Body of pancreas (tissue), 4 donors: Measurements from ENCODE around the gene ATP2C1. TPM values are rescaled to one million over a fixed set of nuclear protein-coding genes. Genes with fewer than 3 reads are reported as not detected.

Experiments used
- ATAC-seq: fragments of 150-250 bp; one replicate; pipeline ENCODE4 v1.9.1; 2016
- DNase-seq, 4 donors: peaks; one replicate each; pipeline ENCODE4 v3.0.0-alpha.2; 2019
- H3K27ac ChIP-seq, 4 donors: fragments of 200-600 bp; sonication (generic); 1 replicate in 3 of 4; 2 replicates in 1 of 4; pipeline versions ENCODE4 v1.5.1 to v1.6.1; 2016 to 2019; ENCODE audit warnings: mild to moderate bottlenecking in 1 of 4, mixed read lengths in 1 of 4, moderate library complexity in 1 of 4
- H3K27me3 ChIP-seq, 2 donors: fragments of 200-600 bp; sonication (generic); one replicate each; pipeline ENCODE4 v1.6.0; 2016; ENCODE audit warnings: mild to moderate bottlenecking in 1 of 2
- H3K36me3 ChIP-seq, 2 donors: fragments of 200-600 bp; sonication (generic); replicated peaks in 1 of 2; 2 replicates each; pipeline ENCODE4 v1.5.1; 2016; ENCODE audit warnings: low read depth in 2 of 2; ENCODE audit not compliant: insufficient read depth in 1 of 2
- H3K4me1 ChIP-seq: fragments of 200-600 bp; sonication (generic); one replicate; pipeline ENCODE4 v1.6.0; 2016
- H3K4me3 ChIP-seq, 2 donors: fragments of 200-600 bp; sonication (generic); 1 replicate in 1 of 2; 2 replicates in 1 of 2; pipeline ENCODE4 v1.5.1; 2016 to 2019
- H3K9me3 ChIP-seq, 3 donors: fragments of 200-600 bp; sonication (generic); 1 replicate in 2 of 3; 2 replicates in 1 of 3; pipeline ENCODE4 v1.5.1; 2016
- POLR2A ChIP-seq, 3 donors: fragments of 450-650 bp; IDR thresholded peaks; one replicate each; pipeline ENCODE4 v1.6.1; 2016; ENCODE audit warnings: antibody characterized with exemption in 3 of 3, mild to moderate bottlenecking in 2 of 3
- WGBS, 2 donors: methylation state at CpG; one replicate each; pipeline ENCODE4 v1.1.5; 2017; 5-methylcytosine and 5-hydroxymethylcytosine counted together
- intact Hi-C: fragments of 100-400 bp; cut with DNase I; formaldehyde crosslinking; loops from one replicate; pipeline ENCODE4 v1.15.1; 2023
- total RNA-seq, 2 donors: library from RNA; depleted of rRNA; stranded (reverse); fragments of >200 nt; gene quantifications; one replicate each; pipeline ENCODE4 v1.1.0, GENCODE V29; 2016
- TF ChIP-seq, protein P1 (sequence below), 7 experiments: fragments of 450-650 bp in 4 of 7; fragments of 200-600 bp in 3 of 7; sonication (generic) in 3 of 7; IDR thresholded peaks; one replicate each; pipeline ENCODE4 v1.5.1; 2016 to 2019; ENCODE audit warnings: antibody characterized with exemption in 7 of 7

ATP2C1 gene
- total RNA-seq, 2 donors from 2014 or later = 36.3 to 47.5 TPM

DNA sequence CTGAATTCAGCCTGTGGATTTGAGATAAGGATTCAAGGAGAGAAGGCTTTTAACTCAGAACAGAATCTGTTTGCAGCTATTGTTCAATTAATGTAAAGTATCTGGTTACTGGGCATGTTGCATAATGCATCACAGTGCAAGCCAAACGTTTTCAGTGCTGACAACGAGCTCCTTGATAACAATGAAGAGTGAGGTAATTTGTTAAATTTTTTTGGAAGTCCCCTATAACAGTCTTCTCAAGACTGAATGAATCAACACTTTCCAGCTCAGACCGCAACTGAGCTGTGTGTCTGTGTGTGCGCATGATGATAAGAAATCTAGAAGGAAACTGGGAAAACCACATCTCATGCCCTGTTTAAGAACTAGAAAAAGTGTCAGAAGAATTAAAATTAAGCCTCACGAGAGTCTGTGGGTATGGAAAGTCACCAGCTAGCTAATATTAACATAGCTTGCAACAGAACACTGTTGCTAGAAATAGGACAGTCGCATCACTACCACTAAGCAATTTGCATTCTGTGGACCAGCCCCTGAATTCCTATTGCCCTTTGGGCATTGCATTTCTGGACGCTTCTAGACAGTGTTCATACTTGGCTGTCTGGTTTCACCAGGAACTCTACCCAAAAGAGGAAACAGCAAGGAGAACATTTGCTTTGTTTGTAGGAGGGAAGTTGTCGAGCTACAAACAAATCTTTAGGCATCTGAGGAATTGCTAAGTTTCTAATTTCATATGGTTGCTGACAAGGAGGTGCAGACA, 43.7 kb upstream of the ATP2C1 start:
- H3K27ac ChIP-seq = peak overlapping the region in 3 of 4 donors; percentile 48 to 67 (median 50)
- H3K36me3 ChIP-seq = no peaks in the 10 kb centered on the region
- intact Hi-C loops = no loop called here
- DNase-seq (peak in 3 of 4 donors; percentile 21 to 50 (median 38)), ATAC-seq (peak; percentile 78)
- 14 to 18% methylated on average over 8 of the region's 8 CpGs for WGBS, 2 donors
- TF ChIP-seq, protein P1, sequence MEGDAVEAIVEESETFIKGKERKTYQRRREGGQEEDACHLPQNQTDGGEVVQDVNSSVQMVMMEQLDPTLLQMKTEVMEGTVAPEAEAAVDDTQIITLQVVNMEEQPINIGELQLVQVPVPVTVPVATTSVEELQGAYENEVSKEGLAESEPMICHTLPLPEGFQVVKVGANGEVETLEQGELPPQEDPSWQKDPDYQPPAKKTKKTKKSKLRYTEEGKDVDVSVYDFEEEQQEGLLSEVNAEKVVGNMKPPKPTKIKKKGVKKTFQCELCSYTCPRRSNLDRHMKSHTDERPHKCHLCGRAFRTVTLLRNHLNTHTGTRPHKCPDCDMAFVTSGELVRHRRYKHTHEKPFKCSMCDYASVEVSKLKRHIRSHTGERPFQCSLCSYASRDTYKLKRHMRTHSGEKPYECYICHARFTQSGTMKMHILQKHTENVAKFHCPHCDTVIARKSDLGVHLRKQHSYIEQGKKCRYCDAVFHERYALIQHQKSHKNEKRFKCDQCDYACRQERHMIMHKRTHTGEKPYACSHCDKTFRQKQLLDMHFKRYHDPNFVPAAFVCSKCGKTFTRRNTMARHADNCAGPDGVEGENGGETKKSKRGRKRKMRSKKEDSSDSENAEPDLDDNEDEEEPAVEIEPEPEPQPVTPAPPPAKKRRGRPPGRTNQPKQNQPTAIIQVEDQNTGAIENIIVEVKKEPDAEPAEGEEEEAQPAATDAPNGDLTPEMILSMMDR (IDR thresholded peaks at IDR 0.05) = no peak
- peak in 1 of 3 donors; percentile 30 for TF ChIP-seq POLR2A (IDR thresholded peaks at IDR 0.05)
- H3K4me3 ChIP-seq = no peak overlapping the region
- H3K9me3 ChIP-seq = no peaks in the 10 kb centered on the region
- H3K27me3 ChIP-seq = no peaks in the 10 kb centered on the region
- H3K4me1 ChIP-seq = peaks cover 20% of the 10 kb centered on the region

DNA sequence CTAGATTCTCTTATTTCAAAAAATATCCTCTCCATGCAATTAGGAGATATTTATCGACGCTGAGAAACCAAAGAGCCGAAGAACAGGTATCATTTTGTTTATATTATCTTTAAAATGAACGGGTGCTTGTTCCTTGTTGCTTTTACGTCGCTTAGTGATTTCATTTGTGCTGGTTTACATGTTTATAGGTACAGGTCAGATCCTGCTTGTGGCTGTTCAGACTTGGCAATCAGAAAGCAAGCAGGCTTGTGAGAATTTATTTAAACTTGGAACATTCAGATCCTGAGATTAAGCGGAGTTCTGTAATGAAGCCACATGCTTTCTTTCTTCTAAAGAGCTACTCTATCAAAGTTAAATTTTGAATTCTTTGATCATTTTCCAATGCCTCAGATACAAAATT, 43.0 kb upstream of the ATP2C1 start:
- H3K4me3 ChIP-seq = no peak overlapping the region

DNA sequence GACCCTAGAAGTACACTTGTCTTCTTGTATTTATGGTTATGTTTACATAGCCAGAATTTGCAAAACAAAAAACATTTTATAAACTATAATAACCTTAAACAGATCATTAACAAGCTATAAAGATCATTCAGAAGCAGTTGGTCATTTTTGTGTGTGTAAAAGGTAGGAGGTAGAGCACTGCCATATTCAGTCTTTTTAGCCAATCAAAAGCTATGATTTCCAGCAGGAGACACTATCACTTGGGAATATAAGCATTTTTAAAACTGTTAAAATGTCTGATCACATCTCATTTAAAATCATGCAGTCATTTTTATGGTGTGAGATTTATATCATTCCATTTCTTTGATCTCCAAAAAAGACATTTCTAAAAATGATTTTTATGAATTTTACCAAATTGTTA, 42.6 kb upstream of the ATP2C1 start:
- no peaks in the 10 kb centered on the region for H3K27me3 ChIP-seq
- peak overlapping the region in 1 of 4 donors; percentile 67 for H3K27ac ChIP-seq
- no peak for DNase-seq
- ATAC-seq = no peak
- no peak overlapping the region for H3K4me3 ChIP-seq
- intact Hi-C loops = no loop called here
- H3K9me3 ChIP-seq = no peaks in the 10 kb centered on the region
- H3K36me3 ChIP-seq = no peaks in the 10 kb centered on the region
- peaks cover 20% of the 10 kb centered on the region for H3K4me1 ChIP-seq
- TF ChIP-seq POLR2A (IDR thresholded peaks at IDR 0.05) = no peak

More for the DNA sequence above, 43.0 kb upstream of the ATP2C1 start:
- Histone ChIP-seq H3K36me3 (no peaks in the 10 kb centered on the region), H3K27ac (peak overlapping the region in 3 of 4 donors; percentile 48 to 67 (median 50)), H3K4me1 (peaks cover 20% of the 10 kb centered on the region), H3K27me3 (no peaks in the 10 kb centered on the region), H3K9me3 (no peaks in the 10 kb centered on the region)
- 33 to 51% methylated on average over 7 of the region's 7 CpGs for WGBS, 2 donors
- TF ChIP-seq, protein P1 (IDR thresholded peaks at IDR 0.05) = no peak
- peak in 1 of 3 donors; percentile 1 for TF ChIP-seq POLR2A (IDR thresholded peaks at IDR 0.05)
- DNase-seq (no peak), ATAC-seq (no peak)
- intact Hi-C loops = no loop called here

DNA sequence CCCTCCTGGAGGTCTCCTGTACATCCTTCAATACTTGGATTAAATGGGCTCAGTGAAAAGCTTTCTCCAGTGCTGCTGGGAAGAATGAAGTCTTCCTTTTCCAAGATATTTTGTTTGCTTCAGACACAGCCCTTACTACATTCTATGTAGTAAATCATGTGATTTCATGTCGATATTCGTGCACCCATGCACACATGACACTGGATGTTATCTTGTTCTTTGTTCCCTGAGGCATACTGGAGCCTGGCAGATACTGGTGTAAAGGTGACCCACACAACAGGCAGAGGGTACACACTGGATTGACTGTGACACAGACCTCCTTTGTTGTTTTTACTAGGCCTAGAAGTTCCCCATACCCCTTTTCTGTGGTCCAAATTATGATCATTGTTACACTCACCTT, 40.3 kb upstream of the ATP2C1 start:
- DNase-seq = no peak
- Histone ChIP-seq H3K36me3 (no peaks in the 10 kb centered on the region), H3K4me3 (no peak overlapping the region), H3K27me3 (no peaks in the 10 kb centered on the region), H3K4me1 (peaks cover 20% of the 10 kb centered on the region), H3K27ac (no peak overlapping the region), H3K9me3 (no peaks in the 10 kb centered on the region)
- ATAC-seq = no peak
- TF ChIP-seq POLR2A (IDR thresholded peaks at IDR 0.05) = no peak
- TF ChIP-seq, protein P1 (IDR thresholded peaks at IDR 0.05) = no peak
- 52 to 60% methylated on average over 2 of the region's 2 CpGs for WGBS, 2 donors
- intact Hi-C loops = no loop called here

DNA sequence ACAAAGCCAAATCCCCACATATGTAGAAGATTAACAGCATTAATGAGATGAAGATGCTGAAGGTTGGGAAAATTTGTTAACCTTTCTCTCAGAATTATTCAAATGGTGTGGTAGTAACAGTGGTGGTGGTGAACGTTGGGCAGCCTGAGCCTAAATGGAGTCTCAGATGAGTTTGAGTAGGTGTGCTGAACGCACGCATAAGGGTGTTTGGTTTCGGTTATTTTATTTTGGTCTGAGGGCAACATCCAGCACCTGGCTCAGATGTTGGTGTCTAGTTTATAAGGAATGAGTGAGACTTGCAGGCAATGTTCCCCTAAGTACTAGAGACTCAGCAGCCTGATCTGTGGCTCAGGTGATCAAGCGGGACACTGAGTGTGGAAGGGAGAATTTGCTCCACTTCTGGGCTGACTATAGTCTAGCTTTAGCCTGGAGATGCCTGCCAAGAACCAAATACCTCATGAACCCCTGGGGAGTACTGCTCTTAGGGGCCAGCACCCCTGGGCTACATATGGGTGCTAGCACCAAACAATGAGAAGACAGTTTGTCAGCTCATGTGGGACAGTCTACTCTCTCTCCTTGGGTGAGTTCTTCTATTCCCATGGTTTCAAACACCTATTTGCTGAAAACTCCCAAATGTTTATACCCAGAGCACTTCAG, 39.5 kb upstream of the ATP2C1 start:
- H3K9me3 ChIP-seq = no peaks in the 10 kb centered on the region
- TF ChIP-seq, protein P1 (IDR thresholded peaks at IDR 0.05) = no peak
- no peak for TF ChIP-seq POLR2A (IDR thresholded peaks at IDR 0.05)
- H3K36me3 ChIP-seq = no peaks in the 10 kb centered on the region
- H3K27me3 ChIP-seq = no peaks in the 10 kb centered on the region
- no peak for ATAC-seq
- intact Hi-C loops = no loop called here
- no peak overlapping the region for H3K4me3 ChIP-seq
- WGBS, 2 donors = 82 to 91% methylated on average over 5 of the region's 5 CpGs
- no peak for DNase-seq
- no peak overlapping the region for H3K27ac ChIP-seq
- peaks cover 13% of the 10 kb centered on the region for H3K4me1 ChIP-seq
